Measurements from ENCODE around the gene KY.
A peak's percentile ranks its signal among the peaks of the same experiment; 100 is the strongest.

The KY gene

DNA sequence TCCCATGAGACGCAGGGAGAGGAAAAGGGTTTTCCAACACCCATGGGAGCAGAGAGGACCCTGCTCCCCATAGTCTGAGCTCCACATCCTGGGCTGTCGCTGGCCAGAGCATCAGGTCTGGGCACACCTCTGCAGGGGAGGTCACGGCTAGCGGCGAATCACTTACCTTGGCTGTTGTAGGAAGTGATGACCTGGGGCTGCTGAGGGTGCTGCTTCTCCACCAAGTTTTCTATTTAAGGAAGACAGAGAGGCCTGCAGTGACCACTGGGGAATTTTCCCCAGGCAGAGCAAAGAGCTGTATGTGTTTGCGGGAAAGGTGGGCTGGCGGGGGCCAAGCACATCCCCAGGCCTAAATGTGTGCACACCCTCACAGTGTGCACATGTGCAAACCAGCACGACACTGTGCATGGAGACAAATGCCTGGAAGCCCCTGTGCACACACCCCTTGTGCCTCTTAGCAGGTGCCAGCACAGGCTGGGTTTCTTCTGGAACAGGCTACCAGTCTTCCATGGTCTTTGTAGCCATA lies 7.6 kb downstream of the KY start:
- H3K4me3 ChIP-seq (ENCODE audit: low read depth, low read length) = no peak overlapping the region
- TF ChIP-seq, protein P1, sequence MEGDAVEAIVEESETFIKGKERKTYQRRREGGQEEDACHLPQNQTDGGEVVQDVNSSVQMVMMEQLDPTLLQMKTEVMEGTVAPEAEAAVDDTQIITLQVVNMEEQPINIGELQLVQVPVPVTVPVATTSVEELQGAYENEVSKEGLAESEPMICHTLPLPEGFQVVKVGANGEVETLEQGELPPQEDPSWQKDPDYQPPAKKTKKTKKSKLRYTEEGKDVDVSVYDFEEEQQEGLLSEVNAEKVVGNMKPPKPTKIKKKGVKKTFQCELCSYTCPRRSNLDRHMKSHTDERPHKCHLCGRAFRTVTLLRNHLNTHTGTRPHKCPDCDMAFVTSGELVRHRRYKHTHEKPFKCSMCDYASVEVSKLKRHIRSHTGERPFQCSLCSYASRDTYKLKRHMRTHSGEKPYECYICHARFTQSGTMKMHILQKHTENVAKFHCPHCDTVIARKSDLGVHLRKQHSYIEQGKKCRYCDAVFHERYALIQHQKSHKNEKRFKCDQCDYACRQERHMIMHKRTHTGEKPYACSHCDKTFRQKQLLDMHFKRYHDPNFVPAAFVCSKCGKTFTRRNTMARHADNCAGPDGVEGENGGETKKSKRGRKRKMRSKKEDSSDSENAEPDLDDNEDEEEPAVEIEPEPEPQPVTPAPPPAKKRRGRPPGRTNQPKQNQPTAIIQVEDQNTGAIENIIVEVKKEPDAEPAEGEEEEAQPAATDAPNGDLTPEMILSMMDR (IDR thresholded peaks at IDR 0.05; ENCODE audit: low read depth, low read length) = no peak

GRCh38 chr3:134642445-134643149 lies 8.2 kb downstream of the KY start:
- TF ChIP-seq, protein P1 (IDR thresholded peaks at IDR 0.05; ENCODE audit: low read depth, low read length) = no peak
- H3K4me3 ChIP-seq (ENCODE audit: low read depth, low read length) = no peak overlapping the region

DNA sequence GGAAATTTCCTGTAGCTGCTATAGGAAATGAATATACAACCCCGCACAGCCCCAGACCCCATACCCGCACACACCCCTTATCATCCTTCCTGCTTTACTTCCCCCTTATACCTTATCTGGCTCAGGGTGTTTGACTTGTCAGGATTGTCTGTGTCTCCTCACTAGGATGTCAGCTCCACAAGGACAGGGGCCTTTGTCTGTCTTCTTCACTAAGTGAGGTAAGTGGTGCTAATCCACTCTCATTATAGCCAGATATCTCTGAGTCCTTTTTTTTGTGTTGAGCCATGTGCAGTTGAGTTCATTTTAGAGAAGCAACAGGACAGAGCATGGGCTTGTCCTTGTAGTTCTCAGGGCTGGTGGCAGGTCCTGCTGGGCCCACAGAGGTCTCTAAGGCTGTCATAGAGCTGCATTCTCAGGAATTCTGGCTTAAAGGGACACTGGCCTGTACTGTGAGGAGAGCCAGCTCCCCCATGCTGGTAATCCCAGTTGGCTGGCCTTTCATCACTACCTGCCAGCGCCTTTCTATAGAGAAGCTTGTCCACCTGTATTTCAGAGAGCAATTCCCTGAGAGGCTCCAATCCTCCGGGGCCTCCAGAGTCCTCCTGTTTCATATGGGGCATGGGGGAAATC lies 9.0 kb downstream of the KY start:
- TF ChIP-seq, protein P1 (IDR thresholded peaks at IDR 0.05; ENCODE audit: low read depth, low read length) = no peak
- no peak overlapping the region for H3K4me3 ChIP-seq (ENCODE audit: low read depth, low read length)

DNA sequence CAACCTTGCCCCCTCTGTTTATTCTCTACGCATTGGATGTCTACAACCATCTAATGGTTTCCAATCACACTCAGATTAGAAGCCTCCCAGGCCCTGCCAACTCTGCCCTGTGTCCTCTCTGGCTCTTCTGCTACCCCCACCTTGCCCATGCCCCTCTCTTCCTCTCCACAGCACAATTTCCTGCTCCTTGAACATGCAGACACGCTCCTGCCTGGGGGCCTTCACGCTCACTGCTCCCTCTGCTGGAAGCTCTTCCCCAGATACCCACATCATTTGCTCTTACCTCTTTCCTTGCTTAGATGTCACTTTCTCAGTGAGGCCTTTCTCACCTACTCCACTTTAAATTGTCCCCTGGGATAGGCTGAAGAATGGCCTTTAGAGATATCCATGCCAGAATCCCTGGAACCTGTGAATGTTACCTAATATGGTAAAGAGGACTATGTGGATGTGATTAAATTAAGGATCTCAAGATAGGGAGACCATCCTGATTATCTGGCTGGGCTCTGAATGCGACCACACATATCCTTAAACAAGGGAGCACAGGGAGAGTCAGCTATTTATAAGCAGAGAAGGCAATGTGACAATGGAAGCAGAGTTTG lies 9.9 kb downstream of the KY start:
- H3K4me3 ChIP-seq (ENCODE audit: low read depth, low read length) = no peak overlapping the region
- TF ChIP-seq, protein P1 (IDR thresholded peaks at IDR 0.05; ENCODE audit: low read depth, low read length) = peak; percentile 54

- no peak overlapping the region for H3K4me3 ChIP-seq (ENCODE audit: low read depth, low read length)
Measured at GRCh38 chr3:134640378-134640777, 10.4 kb downstream of the KY start.

GRCh38 chr3:134638385-134639030 lies 12.3 kb downstream of the KY start:
- no peak overlapping the region for H3K4me3 ChIP-seq (ENCODE audit: low read depth, low read length)
- TF ChIP-seq, protein P1 (IDR thresholded peaks at IDR 0.05; ENCODE audit: low read depth, low read length) = no peak

More at GRCh38 chr3:134640378-134640777, 10.4 kb downstream of the KY start:
- TF ChIP-seq, protein P1 (IDR thresholded peaks at IDR 0.05; ENCODE audit: low read depth, low read length) = no peak

Data from WI38 (cell line).